HL-60 (cell line): Measurements from ENCODE around the gene UBTD1.

Experiments used
- CTCF ChIP-seq: IDR thresholded peaks from one replicate; pipeline ENCODE4 v1.5.1; 2011; ENCODE audit warnings: low read length, control low read depth, inconsistent platforms; ENCODE audit not compliant: insufficient read depth
- GABPA ChIP-seq: IDR thresholded peaks from 2 replicates; pipeline ENCODE4 v1.6.1; 2012; ENCODE audit warnings: low read depth
- REST ChIP-seq: IDR thresholded peaks from 2 replicates; pipeline ENCODE4 v1.6.1; 2012; ENCODE audit warnings: low read depth; ENCODE audit not compliant: insufficient replicate concordance
- SPI1 ChIP-seq: IDR thresholded peaks from 2 replicates; pipeline ENCODE4 v1.6.1; 2012; ENCODE audit warnings: low read depth, mild to moderate bottlenecking, borderline replicate concordance

- TF ChIP-seq CTCF (no peak), REST (no peak), SPI1 (0 out of 2 replicates have a peak, but pooled peaks have one; percentile 20), GABPA (no peak)
These were observed at the start of gene UBTD1 for GRCh38 chr10:97498841-97499560.
